OCI-LY1 (cell line): ENCODE data around the gene STARD5.

ENCODE experiments used
- EZH2 ChIP-seq: fragments of 200-600 bp; sonication (generic), shearing (Covaris generic); IDR thresholded peaks from 2 replicates; pipeline ENCODE4 v1.8.0; 2017; ENCODE audit warnings: borderline replicate concordance, mixed run types, mild to moderate bottlenecking, antibody characterized with exemption, low read length, moderate library complexity, mixed read lengths
- TF ChIP-seq, protein P1 (sequence below): fragments of 200-600 bp; sonication (generic), shearing (Covaris generic); IDR thresholded peaks from 2 replicates; pipeline ENCODE4 v1.5.1; 2017; ENCODE audit warnings: mild to moderate bottlenecking, antibody characterized with exemption, low read length, moderate library complexity, mixed read lengths

GRCh38 chr15:81360491-81360890 is 36.5 kb upstream of the STARD5 start:
- TF ChIP-seq EZH2 = no peak
- TF ChIP-seq, protein P1, sequence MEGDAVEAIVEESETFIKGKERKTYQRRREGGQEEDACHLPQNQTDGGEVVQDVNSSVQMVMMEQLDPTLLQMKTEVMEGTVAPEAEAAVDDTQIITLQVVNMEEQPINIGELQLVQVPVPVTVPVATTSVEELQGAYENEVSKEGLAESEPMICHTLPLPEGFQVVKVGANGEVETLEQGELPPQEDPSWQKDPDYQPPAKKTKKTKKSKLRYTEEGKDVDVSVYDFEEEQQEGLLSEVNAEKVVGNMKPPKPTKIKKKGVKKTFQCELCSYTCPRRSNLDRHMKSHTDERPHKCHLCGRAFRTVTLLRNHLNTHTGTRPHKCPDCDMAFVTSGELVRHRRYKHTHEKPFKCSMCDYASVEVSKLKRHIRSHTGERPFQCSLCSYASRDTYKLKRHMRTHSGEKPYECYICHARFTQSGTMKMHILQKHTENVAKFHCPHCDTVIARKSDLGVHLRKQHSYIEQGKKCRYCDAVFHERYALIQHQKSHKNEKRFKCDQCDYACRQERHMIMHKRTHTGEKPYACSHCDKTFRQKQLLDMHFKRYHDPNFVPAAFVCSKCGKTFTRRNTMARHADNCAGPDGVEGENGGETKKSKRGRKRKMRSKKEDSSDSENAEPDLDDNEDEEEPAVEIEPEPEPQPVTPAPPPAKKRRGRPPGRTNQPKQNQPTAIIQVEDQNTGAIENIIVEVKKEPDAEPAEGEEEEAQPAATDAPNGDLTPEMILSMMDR = no peak
